ENCODE data around the gene EXD3.

EXD3 gene

DNA sequence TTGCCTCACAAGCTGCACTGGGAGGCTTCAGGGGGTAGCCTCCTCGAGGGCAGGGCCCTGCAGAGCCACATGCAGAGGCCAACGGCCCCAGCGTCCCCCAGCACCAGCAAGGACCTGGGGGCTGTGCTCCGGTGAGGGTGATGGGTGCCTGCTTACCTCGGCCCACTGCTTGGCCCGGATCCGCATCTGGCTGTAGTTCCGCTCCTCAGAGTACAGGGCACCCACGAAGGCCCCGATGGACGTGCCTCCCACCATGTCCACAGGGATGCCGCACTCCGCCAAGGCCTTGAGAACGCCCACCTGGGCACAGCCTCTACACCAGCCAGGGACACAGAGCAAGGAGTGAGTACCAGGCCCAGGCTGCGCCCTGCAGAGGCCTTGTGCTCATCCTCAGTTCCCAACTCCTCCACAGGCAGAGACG is 44.2 kb upstream of the EXD3 start:
- TF ChIP-seq, protein P1, sequence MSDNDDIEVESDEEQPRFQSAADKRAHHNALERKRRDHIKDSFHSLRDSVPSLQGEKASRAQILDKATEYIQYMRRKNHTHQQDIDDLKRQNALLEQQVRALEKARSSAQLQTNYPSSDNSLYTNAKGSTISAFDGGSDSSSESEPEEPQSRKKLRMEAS (IDR thresholded peaks at IDR 0.05) = no peak
- TF ChIP-seq USF1 (IDR thresholded peaks at IDR 0.05) (no peak), EP300 (IDR thresholded peaks at IDR 0.05; ENCODE audit: borderline replicate concordance) (no peak), RAD21 (IDR thresholded peaks at IDR 0.05; ENCODE audit: low read depth) (no peak), CEBPB (IDR thresholded peaks at IDR 0.05) (no peak), ZBTB7A (IDR thresholded peaks at IDR 0.05; ENCODE audit: low read depth) (no peak), CREB1 (IDR thresholded peaks at IDR 0.05; ENCODE audit: low read depth) (no peak), NFIC (IDR thresholded peaks at IDR 0.05) (no peak)

GRCh38 chr9:137465720-137466388 is 42.9 kb upstream of the EXD3 start:
- TF ChIP-seq ZBTB7A (IDR thresholded peaks at IDR 0.05; ENCODE audit: low read depth) = no peak
- no peak for TF ChIP-seq CREB1 (IDR thresholded peaks at IDR 0.05; ENCODE audit: low read depth)
- no peak for TF ChIP-seq CEBPB (IDR thresholded peaks at IDR 0.05)
- TF ChIP-seq EP300 (IDR thresholded peaks at IDR 0.05; ENCODE audit: borderline replicate concordance) = no peak
- no peak for TF ChIP-seq FOXM1 (IDR thresholded peaks at IDR 0.05; ENCODE audit: borderline replicate concordance, low read depth)
- no peak for TF ChIP-seq NFIC (IDR thresholded peaks at IDR 0.05)
- TF ChIP-seq TCF12 (IDR thresholded peaks at IDR 0.05; ENCODE audit: low read depth) = no peak
- no peak for TF ChIP-seq TEAD4 (IDR thresholded peaks at IDR 0.05)
- TF ChIP-seq REST (IDR thresholded peaks at IDR 0.05; ENCODE audit: low read depth) = no peak
- no peak for TF ChIP-seq RAD21 (IDR thresholded peaks at IDR 0.05; ENCODE audit: low read depth)
- TF ChIP-seq YY1 (IDR thresholded peaks at IDR 0.05; ENCODE audit: low read depth) = no peak
- no peak for TF ChIP-seq USF1 (IDR thresholded peaks at IDR 0.05)
- TF ChIP-seq, protein P1 (IDR thresholded peaks at IDR 0.05) = no peak
- no peak for TF ChIP-seq TAF1 (IDR thresholded peaks at IDR 0.05; ENCODE audit: low read depth)
- no peak for TF ChIP-seq EGR1 (IDR thresholded peaks at IDR 0.05)

DNA sequence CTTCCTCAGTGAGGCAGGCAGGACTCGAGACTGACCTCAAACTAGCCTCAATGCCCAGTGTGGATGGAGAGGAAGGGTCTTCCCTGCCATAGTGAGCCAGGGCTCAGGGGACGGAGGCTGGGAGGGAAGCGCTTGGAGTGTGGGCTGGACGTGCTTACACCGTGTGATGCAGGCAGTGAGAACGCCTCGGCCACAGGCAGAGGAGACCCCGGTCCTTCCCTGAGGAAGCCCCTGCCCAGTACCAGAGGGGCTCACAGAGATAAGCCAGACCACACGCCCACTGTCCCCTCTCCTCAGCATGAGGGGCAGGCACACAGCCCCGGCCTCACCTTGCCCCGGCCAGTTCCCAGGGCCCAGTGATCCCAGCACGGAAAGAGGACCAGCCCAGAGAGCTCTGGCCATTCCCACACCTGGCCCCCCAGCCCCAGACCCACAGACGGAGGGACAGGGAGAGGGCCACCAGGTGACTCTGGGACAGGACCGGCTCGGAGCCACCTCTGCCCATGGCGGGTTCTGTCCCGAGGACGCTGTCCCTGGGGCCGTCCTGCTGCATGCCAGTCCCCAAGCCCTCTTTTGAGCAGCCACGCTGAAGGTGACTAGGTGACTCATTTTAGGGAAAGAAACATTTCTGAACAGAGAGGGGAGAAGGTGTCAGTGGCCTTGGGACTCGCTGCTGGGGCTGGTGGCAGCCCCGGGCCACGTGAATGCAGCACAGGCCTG is 42.2 kb upstream of the EXD3 start:
- no peak for TF ChIP-seq TCF12 (IDR thresholded peaks at IDR 0.05; ENCODE audit: low read depth)
- no peak for TF ChIP-seq USF1 (IDR thresholded peaks at IDR 0.05)
- no peak for TF ChIP-seq FOXM1 (IDR thresholded peaks at IDR 0.05; ENCODE audit: borderline replicate concordance, low read depth)
- TF ChIP-seq, protein P1 (IDR thresholded peaks at IDR 0.05) = no peak
- TF ChIP-seq TEAD4 (IDR thresholded peaks at IDR 0.05) = no peak
- TF ChIP-seq CEBPB (IDR thresholded peaks at IDR 0.05) = no peak
- TF ChIP-seq ZBTB7A (IDR thresholded peaks at IDR 0.05; ENCODE audit: low read depth) = no peak
- TF ChIP-seq RAD21 (IDR thresholded peaks at IDR 0.05; ENCODE audit: low read depth) = no peak
- TF ChIP-seq TAF1 (IDR thresholded peaks at IDR 0.05; ENCODE audit: low read depth) = no peak
- TF ChIP-seq NFIC (IDR thresholded peaks at IDR 0.05) = no peak
- no peak for TF ChIP-seq REST (IDR thresholded peaks at IDR 0.05; ENCODE audit: low read depth)
- no peak for TF ChIP-seq EGR1 (IDR thresholded peaks at IDR 0.05)
- no peak for TF ChIP-seq CREB1 (IDR thresholded peaks at IDR 0.05; ENCODE audit: low read depth)
- TF ChIP-seq EP300 (IDR thresholded peaks at IDR 0.05; ENCODE audit: borderline replicate concordance) = no peak
- TF ChIP-seq YY1 (IDR thresholded peaks at IDR 0.05; ENCODE audit: low read depth) = no peak

DNA sequence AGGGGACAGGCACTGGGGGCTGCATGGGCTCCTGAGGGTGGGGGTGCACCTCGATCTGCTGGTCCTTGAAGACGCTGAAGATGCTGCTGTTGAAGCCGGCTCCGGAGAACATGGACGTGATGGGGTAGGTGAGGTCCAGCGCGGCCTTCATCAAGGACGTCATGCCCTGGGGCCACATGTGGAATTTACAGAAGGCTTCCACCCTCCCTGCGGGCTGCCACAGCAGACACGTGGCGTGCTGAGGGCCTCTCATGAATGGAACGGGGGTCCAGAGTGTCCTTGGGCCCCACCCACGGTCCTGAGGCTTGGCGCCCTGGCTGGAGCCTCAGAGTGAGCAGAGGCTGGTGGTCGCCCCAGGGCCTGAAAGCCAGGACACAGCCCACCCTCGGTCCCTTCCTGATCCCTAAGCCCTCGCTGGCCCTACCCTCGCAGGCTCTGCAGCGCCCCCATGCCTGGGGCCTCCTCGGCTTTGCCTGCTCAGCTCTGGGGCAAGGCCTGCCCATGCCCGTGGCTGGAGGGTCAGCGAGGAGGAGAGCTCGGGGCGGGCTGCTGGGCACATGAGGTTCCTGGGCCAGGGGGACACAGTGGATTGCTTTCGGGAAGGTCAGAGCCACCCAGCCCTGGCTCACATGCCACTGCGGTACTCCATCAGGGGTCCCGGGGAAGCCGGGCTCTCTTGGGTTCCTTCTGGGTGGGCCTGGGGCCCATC is 41.5 kb upstream of the EXD3 start:
- no peak for TF ChIP-seq USF1 (IDR thresholded peaks at IDR 0.05)
- TF ChIP-seq, protein P1 (IDR thresholded peaks at IDR 0.05) = no peak
- TF ChIP-seq TEAD4 (IDR thresholded peaks at IDR 0.05) = no peak
- no peak for TF ChIP-seq FOXM1 (IDR thresholded peaks at IDR 0.05; ENCODE audit: borderline replicate concordance, low read depth)
- no peak for TF ChIP-seq TAF1 (IDR thresholded peaks at IDR 0.05; ENCODE audit: low read depth)
- TF ChIP-seq CREB1 (IDR thresholded peaks at IDR 0.05; ENCODE audit: low read depth) = no peak
- no peak for TF ChIP-seq ZBTB7A (IDR thresholded peaks at IDR 0.05; ENCODE audit: low read depth)
- no peak for TF ChIP-seq EGR1 (IDR thresholded peaks at IDR 0.05)
- no peak for TF ChIP-seq RAD21 (IDR thresholded peaks at IDR 0.05; ENCODE audit: low read depth)

Measured in Ishikawa (cell line).